ENCODE results near the gene PEX13.

GRCh38 chr2:61021228-61021660 is 3.7 kb downstream of the PEX13 start:
- TF ChIP-seq CTCF (IDR thresholded peaks at IDR 0.05), result no peak
- TF ChIP-seq POLR2A (IDR thresholded peaks at IDR 0.05), result no peak
